Osteocyte (in vitro differentiated cells): Measurements from ENCODE around the gene PAX3. TPM values are rescaled to one million over a fixed set of nuclear protein-coding genes. Genes with fewer than 3 reads are reported as not detected.

Source experiments
- DNase-seq: peaks from one replicate; pipeline ENCODE4 v3.0.0; 2021; ENCODE audit warnings: mixed read lengths; ENCODE audit not compliant: unreplicated experiment; ENCODE audit errors: extremely low spot score
- H3K27ac Mint-ChIP-seq: one replicate; pipeline ENCODE4 v1.8.0; 2021; ENCODE audit warnings: mild to moderate bottlenecking, mixed read lengths; ENCODE audit not compliant: unreplicated experiment
- H3K27me3 Mint-ChIP-seq: one replicate; pipeline ENCODE4 v1.8.0; 2021; ENCODE audit warnings: mixed read lengths; ENCODE audit not compliant: unreplicated experiment
- H3K36me3 Mint-ChIP-seq: one replicate; pipeline ENCODE4 v1.8.0; 2021; ENCODE audit warnings: mixed read lengths; ENCODE audit not compliant: unreplicated experiment
- H3K4me1 Mint-ChIP-seq: one replicate; pipeline ENCODE4 v1.8.0; 2021; ENCODE audit warnings: mixed read lengths; ENCODE audit not compliant: unreplicated experiment
- H3K4me3 Mint-ChIP-seq: one replicate; pipeline ENCODE4 v1.8.0; 2021; ENCODE audit warnings: mild to moderate bottlenecking, moderate library complexity, mixed read lengths; ENCODE audit not compliant: unreplicated experiment
- H3K9me3 Mint-ChIP-seq: one replicate; pipeline ENCODE4 v1.8.0; 2021; ENCODE audit warnings: mixed read lengths; ENCODE audit not compliant: unreplicated experiment
- CTCF ChIP-seq: fragments of 200-600 bp; sonication (generic); IDR thresholded peaks from 2 replicates; pipeline ENCODE4 v1.5.0; 2021; ENCODE audit warnings: antibody characterized with exemption, mild to moderate bottlenecking, moderate library complexity
- total RNA-seq: library from RNA; stranded (reverse); gene quantifications from 2 replicates; pipeline ENCODE4 v1.2.1, GENCODE V29; 2021

PAX3 gene
- total RNA-seq, 1 donor from 2014 or later: 2.3 TPM

GRCh38 chr2:222306393-222307142, 7.8 kb upstream of the PAX3 start:
- TF ChIP-seq CTCF: no peak
- Mint-ChIP-seq H3K9me3 (no peaks in the 10 kb centered on the region), H3K4me1 (peaks cover 30% of the 10 kb centered on the region), H3K27ac (no peak overlapping the region), H3K27me3 (peaks cover 98% of the 10 kb centered on the region), H3K4me3 (peak overlapping the region; percentile 82), H3K36me3 (no peaks in the 10 kb centered on the region)
- no peak for DNase-seq

- peak; percentile 84 for DNase-seq
- H3K27ac Mint-ChIP-seq: no peak overlapping the region
- peaks cover 30% of the 10 kb centered on the region for H3K4me1 Mint-ChIP-seq
- peaks cover 98% of the 10 kb centered on the region for H3K27me3 Mint-ChIP-seq
- TF ChIP-seq CTCF: peak; percentile 9
- no peaks in the 10 kb centered on the region for H3K9me3 Mint-ChIP-seq
- H3K4me3 Mint-ChIP-seq: peak overlapping the region; percentile 82
- H3K36me3 Mint-ChIP-seq: no peaks in the 10 kb centered on the region
Measured at GRCh38 chr2:222305516-222306392, 7.0 kb upstream of the PAX3 start.

GRCh38 chr2:222304737-222305515, 6.1 kb upstream of the PAX3 start:
- DNase-seq: no peak
- Mint-ChIP-seq H3K27ac (no peak overlapping the region), H3K27me3 (peaks cover 98% of the 10 kb centered on the region), H3K4me3 (peak overlapping the region; percentile 82), H3K36me3 (no peaks in the 10 kb centered on the region), H3K9me3 (no peaks in the 10 kb centered on the region), H3K4me1 (peaks cover 30% of the 10 kb centered on the region)
- TF ChIP-seq CTCF: no peak

- no peak for TF ChIP-seq CTCF
- no peak for DNase-seq
- peaks cover 98% of the 10 kb centered on the region for H3K27me3 Mint-ChIP-seq
- peaks cover under 1% of the 10 kb centered on the region for H3K36me3 Mint-ChIP-seq
- peaks cover 35% of the 10 kb centered on the region for H3K4me1 Mint-ChIP-seq
- no peak overlapping the region for H3K27ac Mint-ChIP-seq
- no peaks in the 10 kb centered on the region for H3K9me3 Mint-ChIP-seq
- H3K4me3 Mint-ChIP-seq: peak overlapping the region; percentile 6
Measured at GRCh38 chr2:222303828-222304736, 5.3 kb upstream of the PAX3 start.
